A549 (cell line): ENCODE measurements around the gene DTNA.

Experiments
- BHLHE40 ChIP-seq: IDR thresholded peaks from 2 replicates; pipeline ENCODE4 v1.6.1; 2012; ENCODE audit warnings: low read depth, low read length, inconsistent platforms
- CHD2 ChIP-seq: fragments of 150-350 bp; IDR thresholded peaks from 2 replicates; pipeline ENCODE4 v1.6.1; 2014; ENCODE audit warnings: low read length; ENCODE audit not compliant: partially characterized antibody
- HOXB13 ChIP-seq: fragments of 250-450 bp; sonication (Bioruptor Pico); IDR thresholded peaks from 2 replicates; pipeline ENCODE4 v1.5.0; 2020; ENCODE audit warnings: low read depth, mild to moderate bottlenecking, moderate library complexity
- JUN ChIP-seq, 2 experiments: fragments of >200 bp; sonication (Bioruptor Twin); formaldehyde crosslinking; IDR thresholded peaks; 2 replicates in 1 of 2; 3 replicates in 1 of 2; pipeline ENCODE4 v1.6.1; 2016 to 2017
- POLR2A ChIP-seq: IDR thresholded peaks from 2 replicates; pipeline ENCODE4 v1.6.1; 2012; ENCODE audit warnings: mild to moderate bottlenecking, low read length
- RAD21 ChIP-seq, 2 experiments: fragments of >200 bp in 1 of 2; sonication (Bioruptor Twin) in 1 of 2; formaldehyde crosslinking in 1 of 2; IDR thresholded peaks in 1 of 2; conservative IDR thresholded peaks in 1 of 2; 2 replicates in 1 of 2; 3 replicates in 1 of 2; pipeline ENCODE4 v1.6.1; 2012 to 2018; ENCODE audit warnings: inconsistent platforms in 1 of 2
- RFX5 ChIP-seq: fragments of 450-650 bp; IDR thresholded peaks from 2 replicates; pipeline ENCODE4 v1.7.1; 2014; ENCODE audit warnings: antibody characterized with exemption, mild to moderate bottlenecking, moderate library complexity
- ZFP36 ChIP-seq: fragments of 450-650 bp; IDR thresholded peaks from 2 replicates; pipeline ENCODE4 v1.6.1; 2014; ENCODE audit warnings: borderline replicate concordance; ENCODE audit not compliant: partially characterized antibody
- TF ChIP-seq, protein P1 (sequence below): fragments of >200 bp; sonication (Bioruptor Twin); formaldehyde crosslinking; IDR thresholded peaks from 3 replicates; pipeline ENCODE4 v1.5.1; 2016
- TF ChIP-seq, protein P2 (sequence below): fragments of 200-600 bp; sonication (generic); IDR thresholded peaks from 2 replicates; pipeline ENCODE4 v1.6.1; 2016; ENCODE audit warnings: antibody characterized with exemption, mild to moderate bottlenecking, moderate library complexity
- TF ChIP-seq, protein P3 (sequence below): IDR thresholded peaks from 2 replicates; pipeline ENCODE4 v1.6.1; 2012
- TF ChIP-seq, protein P4 (sequence below): fragments of 150-350 bp; IDR thresholded peaks from 2 replicates; pipeline ENCODE4 v1.6.1; 2014; ENCODE audit warnings: low read depth, mild to moderate bottlenecking, low read length

DNA sequence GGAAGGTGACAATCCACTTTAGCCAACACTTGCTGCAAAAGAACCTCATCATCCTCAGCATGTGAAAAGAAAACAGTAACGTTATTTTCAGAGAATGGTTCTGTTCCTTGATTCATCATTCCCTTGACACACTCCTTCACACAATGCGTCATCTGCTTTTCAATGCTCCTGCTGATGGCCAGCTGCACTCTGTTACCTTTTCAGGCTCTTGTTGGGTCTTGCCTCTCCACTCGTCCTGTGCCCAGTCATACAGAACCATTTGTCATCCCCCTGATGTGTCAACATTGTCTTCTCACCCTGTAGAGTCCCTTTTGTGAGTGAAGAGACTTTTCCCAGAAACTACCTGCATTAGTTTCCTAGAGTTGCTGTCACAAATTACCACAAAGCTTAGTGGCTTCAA, 12.2 kb upstream of the DTNA start:
- TF ChIP-seq, protein P1, sequence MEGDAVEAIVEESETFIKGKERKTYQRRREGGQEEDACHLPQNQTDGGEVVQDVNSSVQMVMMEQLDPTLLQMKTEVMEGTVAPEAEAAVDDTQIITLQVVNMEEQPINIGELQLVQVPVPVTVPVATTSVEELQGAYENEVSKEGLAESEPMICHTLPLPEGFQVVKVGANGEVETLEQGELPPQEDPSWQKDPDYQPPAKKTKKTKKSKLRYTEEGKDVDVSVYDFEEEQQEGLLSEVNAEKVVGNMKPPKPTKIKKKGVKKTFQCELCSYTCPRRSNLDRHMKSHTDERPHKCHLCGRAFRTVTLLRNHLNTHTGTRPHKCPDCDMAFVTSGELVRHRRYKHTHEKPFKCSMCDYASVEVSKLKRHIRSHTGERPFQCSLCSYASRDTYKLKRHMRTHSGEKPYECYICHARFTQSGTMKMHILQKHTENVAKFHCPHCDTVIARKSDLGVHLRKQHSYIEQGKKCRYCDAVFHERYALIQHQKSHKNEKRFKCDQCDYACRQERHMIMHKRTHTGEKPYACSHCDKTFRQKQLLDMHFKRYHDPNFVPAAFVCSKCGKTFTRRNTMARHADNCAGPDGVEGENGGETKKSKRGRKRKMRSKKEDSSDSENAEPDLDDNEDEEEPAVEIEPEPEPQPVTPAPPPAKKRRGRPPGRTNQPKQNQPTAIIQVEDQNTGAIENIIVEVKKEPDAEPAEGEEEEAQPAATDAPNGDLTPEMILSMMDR = no peak
- TF ChIP-seq CHD2 (no peak), HOXB13 (CRISPR knock-in tag) (no peak), ZFP36 (no peak), BHLHE40 (no peak), RFX5 (no peak), RAD21 (conservative IDR thresholded peaks at IDR 0.05 in 1 of 2, IDR thresholded peaks at IDR 0.05 in 1 of 2) (no peak), POLR2A (no peak), JUN (IDR thresholded peaks at IDR 0.05) (no peak)
- TF ChIP-seq, protein P2, sequence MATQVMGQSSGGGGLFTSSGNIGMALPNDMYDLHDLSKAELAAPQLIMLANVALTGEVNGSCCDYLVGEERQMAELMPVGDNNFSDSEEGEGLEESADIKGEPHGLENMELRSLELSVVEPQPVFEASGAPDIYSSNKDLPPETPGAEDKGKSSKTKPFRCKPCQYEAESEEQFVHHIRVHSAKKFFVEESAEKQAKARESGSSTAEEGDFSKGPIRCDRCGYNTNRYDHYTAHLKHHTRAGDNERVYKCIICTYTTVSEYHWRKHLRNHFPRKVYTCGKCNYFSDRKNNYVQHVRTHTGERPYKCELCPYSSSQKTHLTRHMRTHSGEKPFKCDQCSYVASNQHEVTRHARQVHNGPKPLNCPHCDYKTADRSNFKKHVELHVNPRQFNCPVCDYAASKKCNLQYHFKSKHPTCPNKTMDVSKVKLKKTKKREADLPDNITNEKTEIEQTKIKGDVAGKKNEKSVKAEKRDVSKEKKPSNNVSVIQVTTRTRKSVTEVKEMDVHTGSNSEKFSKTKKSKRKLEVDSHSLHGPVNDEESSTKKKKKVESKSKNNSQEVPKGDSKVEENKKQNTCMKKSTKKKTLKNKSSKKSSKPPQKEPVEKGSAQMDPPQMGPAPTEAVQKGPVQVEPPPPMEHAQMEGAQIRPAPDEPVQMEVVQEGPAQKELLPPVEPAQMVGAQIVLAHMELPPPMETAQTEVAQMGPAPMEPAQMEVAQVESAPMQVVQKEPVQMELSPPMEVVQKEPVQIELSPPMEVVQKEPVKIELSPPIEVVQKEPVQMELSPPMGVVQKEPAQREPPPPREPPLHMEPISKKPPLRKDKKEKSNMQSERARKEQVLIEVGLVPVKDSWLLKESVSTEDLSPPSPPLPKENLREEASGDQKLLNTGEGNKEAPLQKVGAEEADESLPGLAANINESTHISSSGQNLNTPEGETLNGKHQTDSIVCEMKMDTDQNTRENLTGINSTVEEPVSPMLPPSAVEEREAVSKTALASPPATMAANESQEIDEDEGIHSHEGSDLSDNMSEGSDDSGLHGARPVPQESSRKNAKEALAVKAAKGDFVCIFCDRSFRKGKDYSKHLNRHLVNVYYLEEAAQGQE = no peak
- TF ChIP-seq, protein P3, sequence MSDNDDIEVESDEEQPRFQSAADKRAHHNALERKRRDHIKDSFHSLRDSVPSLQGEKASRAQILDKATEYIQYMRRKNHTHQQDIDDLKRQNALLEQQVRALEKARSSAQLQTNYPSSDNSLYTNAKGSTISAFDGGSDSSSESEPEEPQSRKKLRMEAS = no peak
- TF ChIP-seq, protein P4, sequence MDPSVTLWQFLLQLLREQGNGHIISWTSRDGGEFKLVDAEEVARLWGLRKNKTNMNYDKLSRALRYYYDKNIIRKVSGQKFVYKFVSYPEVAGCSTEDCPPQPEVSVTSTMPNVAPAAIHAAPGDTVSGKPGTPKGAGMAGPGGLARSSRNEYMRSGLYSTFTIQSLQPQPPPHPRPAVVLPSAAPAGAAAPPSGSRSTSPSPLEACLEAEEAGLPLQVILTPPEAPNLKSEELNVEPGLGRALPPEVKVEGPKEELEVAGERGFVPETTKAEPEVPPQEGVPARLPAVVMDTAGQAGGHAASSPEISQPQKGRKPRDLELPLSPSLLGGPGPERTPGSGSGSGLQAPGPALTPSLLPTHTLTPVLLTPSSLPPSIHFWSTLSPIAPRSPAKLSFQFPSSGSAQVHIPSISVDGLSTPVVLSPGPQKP = no peak
